Mesendoderm (in vitro differentiated cells): ENCODE measurements around the gene DNAH8.

ENCODE experiments used
- DNase-seq: peaks from one replicate; pipeline ENCODE4 v3.0.0; 2013
- H2AK5ac ChIP-seq: 2 replicates; pipeline ENCODE4 v1.6.1; 2013; ENCODE audit warnings: low read length, inconsistent platforms
- H2BK120ac ChIP-seq: 2 replicates; pipeline ENCODE4 v1.6.1; 2013; ENCODE audit warnings: low read depth, mild to moderate bottlenecking, low read length, moderate library complexity, mixed read lengths
- H2BK15ac ChIP-seq: replicated peaks from 2 replicates; pipeline ENCODE4 v1.6.1; 2013; ENCODE audit warnings: low read depth, mild to moderate bottlenecking, moderate library complexity
- H2BK5ac ChIP-seq: 2 replicates; pipeline ENCODE4 v1.6.1; 2013; ENCODE audit warnings: low read length, inconsistent platforms
- H3K18ac ChIP-seq: 2 replicates; pipeline ENCODE4 v1.6.1; 2013; ENCODE audit warnings: mild to moderate bottlenecking, low read length, mixed read lengths
- H3K23ac ChIP-seq: one replicate; pipeline ENCODE4 v1.6.1; 2013; ENCODE audit warnings: low read length
- H3K27ac ChIP-seq: 2 replicates; pipeline ENCODE4 v1.5.1; 2013; ENCODE audit warnings: low read depth, mild to moderate bottlenecking, inconsistent platforms, low read length, moderate library complexity
- H3K27me3 ChIP-seq: 2 replicates; pipeline ENCODE4 v1.6.1; 2013; ENCODE audit warnings: low read length, control low read depth, mild to moderate bottlenecking, inconsistent platforms; ENCODE audit not compliant: insufficient read depth, poor library complexity
- H3K36me3 ChIP-seq: 2 replicates; pipeline ENCODE4 v1.6.1; 2013; ENCODE audit warnings: low read length, inconsistent platforms; ENCODE audit not compliant: control insufficient read depth, insufficient read depth
- H3K4ac ChIP-seq: one replicate; pipeline ENCODE4 v1.6.1; 2013; ENCODE audit warnings: low read depth, mild to moderate bottlenecking, low read length, moderate library complexity
- H3K4me1 ChIP-seq: 2 replicates; pipeline ENCODE4 v1.6.1; 2013; ENCODE audit warnings: low read depth, low read length, inconsistent platforms; ENCODE audit not compliant: control insufficient read depth
- H3K4me2 ChIP-seq: 2 replicates; pipeline ENCODE4 v1.6.1; 2013; ENCODE audit warnings: low read length
- H3K4me3 ChIP-seq: 2 replicates; pipeline ENCODE4 v1.5.1; 2013; ENCODE audit warnings: mild to moderate bottlenecking, low read length
- H3K56ac ChIP-seq: one replicate; pipeline ENCODE4 v1.6.1; 2013; ENCODE audit warnings: low read length
- H3K79me1 ChIP-seq: 2 replicates; pipeline ENCODE4 v1.6.1; 2013; ENCODE audit warnings: low read length, inconsistent platforms
- H3K79me2 ChIP-seq: 2 replicates; pipeline ENCODE4 v1.6.1; 2013; ENCODE audit warnings: mild to moderate bottlenecking, low read length; ENCODE audit not compliant: control insufficient read depth, insufficient read depth
- H3K9ac ChIP-seq: 2 replicates; pipeline ENCODE4 v1.6.1; 2013; ENCODE audit warnings: low read length, inconsistent platforms
- H4K5ac ChIP-seq: one replicate; pipeline ENCODE4 v1.6.1; 2013; ENCODE audit warnings: low read length
- H4K8ac ChIP-seq: one replicate; pipeline ENCODE4 v1.6.1; 2013; ENCODE audit warnings: low read depth, mild to moderate bottlenecking, control low read depth, low read length, moderate library complexity
- WGBS: extraction: QIAGEN DNeasy Blood & Tissue Kit; methylation state at CpG from one replicate; pipeline ENCODE4 v1.1.7; 2013; ENCODE audit warnings: low lambda C conversion rate, missing lambda C conversion rate; ENCODE audit not compliant: insufficient coverage; ENCODE audit errors: extremely low coverage; 5-methylcytosine and 5-hydroxymethylcytosine counted together

Gene DNAH8

GRCh38 chr6:38808039-38808438 is 92.9 kb downstream of the DNAH8 start:
- Histone ChIP-seq H3K56ac (no peak overlapping the region), H3K18ac (no peak overlapping the region), H3K9ac (no peak overlapping the region), H3K4me3 (no peak overlapping the region), H2BK120ac (no peak overlapping the region), H3K27me3 (no peaks in the 10 kb centered on the region), H3K4ac (no peak overlapping the region), H2AK5ac (no peak overlapping the region), H3K4me1 (no peaks in the 10 kb centered on the region), H3K23ac (no peak overlapping the region), H2BK15ac (no peak overlapping the region), H4K5ac (no peak overlapping the region), H4K8ac (no peak overlapping the region), H3K79me1 (no peaks in the 10 kb centered on the region), H3K36me3 (no peaks in the 10 kb centered on the region), H3K79me2 (no peaks in the 10 kb centered on the region), H3K27ac (no peak overlapping the region), H3K4me2 (no peak overlapping the region), H2BK5ac (no peak overlapping the region)
- no CpG with 5 or more reads among the region's 3 CpGs for WGBS
- no peak for DNase-seq

GRCh38 chr6:38813041-38813823 is 98.1 kb downstream of the DNAH8 start:
- Histone ChIP-seq H3K4me3 (no peak overlapping the region), H3K27ac (no peak overlapping the region), H3K36me3 (no peaks in the 10 kb centered on the region), H2BK120ac (no peak overlapping the region), H3K18ac (no peak overlapping the region), H3K4me2 (no peak overlapping the region), H3K4ac (no peak overlapping the region), H2AK5ac (no peak overlapping the region), H3K9ac (no peak overlapping the region), H3K4me1 (no peaks in the 10 kb centered on the region), H2BK5ac (no peak overlapping the region), H4K5ac (no peak overlapping the region), H3K56ac (no peak overlapping the region), H3K27me3 (no peaks in the 10 kb centered on the region), H3K79me1 (no peaks in the 10 kb centered on the region), H4K8ac (no peak overlapping the region), H3K23ac (no peak overlapping the region), H3K79me2 (no peaks in the 10 kb centered on the region), H2BK15ac (no peak overlapping the region)
- DNase-seq = no peak
- no CpG with 5 or more reads among the region's 5 CpGs for WGBS

DNA sequence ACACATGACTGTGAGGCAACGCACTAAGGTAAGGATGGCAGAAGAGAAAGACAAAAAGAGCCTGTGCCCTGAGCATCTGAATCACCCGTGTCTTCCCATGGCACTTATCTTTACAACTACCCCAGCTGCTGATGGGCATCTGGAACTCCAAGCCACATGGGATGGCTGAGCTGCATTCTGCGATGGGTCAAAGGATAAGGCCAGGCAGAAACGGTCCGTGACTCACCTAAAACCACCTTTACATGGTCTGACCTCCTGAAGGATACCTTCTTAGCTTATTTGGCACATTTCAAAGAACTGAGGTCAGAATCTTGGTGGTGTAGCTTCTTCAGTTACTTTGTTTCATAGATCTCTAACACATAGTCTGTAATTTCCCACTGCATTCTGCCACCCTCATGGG is 99.7 kb downstream of the DNAH8 start:
- no peaks in the 10 kb centered on the region for H3K79me2 ChIP-seq
- no peak overlapping the region for H3K9ac ChIP-seq
- no peaks in the 10 kb centered on the region for H3K27me3 ChIP-seq
- H2AK5ac ChIP-seq = no peak overlapping the region
- H3K18ac ChIP-seq = no peak overlapping the region
- no peak overlapping the region for H3K4ac ChIP-seq
- no peak for DNase-seq
- no peak overlapping the region for H3K56ac ChIP-seq
- H4K5ac ChIP-seq = no peak overlapping the region
- no peak overlapping the region for H3K4me3 ChIP-seq
- H2BK5ac ChIP-seq = no peak overlapping the region
- no peaks in the 10 kb centered on the region for H3K4me1 ChIP-seq
- no peak overlapping the region for H4K8ac ChIP-seq
- H2BK15ac ChIP-seq = no peak overlapping the region
- no peak overlapping the region for H2BK120ac ChIP-seq
- WGBS = no CpG with 5 or more reads among the region's 5 CpGs
- H3K27ac ChIP-seq = no peak overlapping the region
- H3K23ac ChIP-seq = no peak overlapping the region
- H3K36me3 ChIP-seq = no peaks in the 10 kb centered on the region
- H3K4me2 ChIP-seq = no peak overlapping the region
- no peaks in the 10 kb centered on the region for H3K79me1 ChIP-seq

DNA sequence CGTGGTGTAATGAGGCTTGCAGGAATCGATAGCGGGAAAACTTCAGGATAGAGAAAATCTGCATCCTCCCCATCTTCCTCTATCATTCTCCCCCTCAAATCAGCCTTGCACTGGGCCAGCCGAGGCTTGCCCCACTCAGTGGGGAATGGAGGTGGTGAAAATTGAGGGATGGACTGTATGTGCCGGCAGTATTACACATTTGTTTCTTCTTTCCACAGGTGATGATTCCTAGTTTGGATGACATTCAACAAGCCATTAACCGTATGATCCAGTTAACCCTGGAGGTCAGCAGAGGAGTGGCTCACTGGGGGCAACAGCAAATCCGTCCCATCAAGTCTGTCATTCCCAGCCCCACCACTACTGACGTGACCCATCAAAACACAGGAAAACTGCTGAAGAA is 100.1 kb downstream of the DNAH8 start:
- Histone ChIP-seq H2BK5ac (no peak overlapping the region), H2AK5ac (no peak overlapping the region), H3K27ac (no peak overlapping the region), H4K5ac (no peak overlapping the region), H2BK15ac (no peak overlapping the region), H3K23ac (no peak overlapping the region), H2BK120ac (no peak overlapping the region), H3K4me1 (no peaks in the 10 kb centered on the region), H3K4ac (no peak overlapping the region), H4K8ac (no peak overlapping the region), H3K18ac (no peak overlapping the region), H3K79me2 (no peaks in the 10 kb centered on the region), H3K79me1 (no peaks in the 10 kb centered on the region), H3K56ac (no peak overlapping the region), H3K4me3 (no peak overlapping the region), H3K9ac (no peak overlapping the region), H3K36me3 (no peaks in the 10 kb centered on the region), H3K27me3 (no peaks in the 10 kb centered on the region), H3K4me2 (no peak overlapping the region)
- no CpG with 5 or more reads among the region's 8 CpGs for WGBS
- no peak for DNase-seq

- Histone ChIP-seq H3K27ac (no peak overlapping the region), H3K9ac (no peak overlapping the region), H4K8ac (no peak overlapping the region), H2BK5ac (no peak overlapping the region), H3K79me2 (no peaks in the 10 kb centered on the region), H3K4me3 (no peak overlapping the region), H3K27me3 (no peaks in the 10 kb centered on the region), H3K4me2 (no peak overlapping the region), H3K18ac (no peak overlapping the region), H3K23ac (no peak overlapping the region), H3K56ac (no peak overlapping the region), H2BK15ac (no peak overlapping the region), H3K36me3 (no peaks in the 10 kb centered on the region), H3K79me1 (no peaks in the 10 kb centered on the region), H3K4ac (no peak overlapping the region), H3K4me1 (no peaks in the 10 kb centered on the region), H2BK120ac (no peak overlapping the region), H2AK5ac (no peak overlapping the region), H4K5ac (no peak overlapping the region)
- no CpG with 5 or more reads among the region's 3 CpGs for WGBS
- no peak for DNase-seq
Measured at GRCh38 chr6:38818691-38819090, 103.6 kb downstream of the DNAH8 start.

GRCh38 chr6:38822963-38823362 is 107.9 kb downstream of the DNAH8 start:
- Histone ChIP-seq H3K79me1 (no peaks in the 10 kb centered on the region), H3K23ac (no peak overlapping the region), H4K8ac (no peak overlapping the region), H3K9ac (no peak overlapping the region), H3K4me2 (no peak overlapping the region), H3K4ac (no peak overlapping the region), H3K27ac (no peak overlapping the region), H2BK120ac (no peak overlapping the region), H3K4me1 (no peaks in the 10 kb centered on the region), H3K4me3 (no peak overlapping the region), H3K36me3 (no peaks in the 10 kb centered on the region), H3K56ac (no peak overlapping the region), H3K27me3 (no peaks in the 10 kb centered on the region), H3K18ac (no peak overlapping the region), H3K79me2 (no peaks in the 10 kb centered on the region), H2AK5ac (no peak overlapping the region), H2BK15ac (no peak overlapping the region), H4K5ac (no peak overlapping the region), H2BK5ac (no peak overlapping the region)
- no peak for DNase-seq
- WGBS = no CpG with 5 or more reads among the region's 6 CpGs
